ENCODE measurements around the gene ELMO1.
"Not testable (repeated sequence)": the region's sequence is repeated elsewhere in the genome, so short reads cannot be mapped to it uniquely, and the experiment has no call there.

The ELMO1 gene

GRCh38 chr7:36999626-37000485, 448.8 kb downstream of the ELMO1 start:
- DNase-seq, result no peak

- DNase-seq, result no peak
These were observed 452.9 kb downstream of the ELMO1 start for GRCh38 chr7:36995776-36996175.

DNA sequence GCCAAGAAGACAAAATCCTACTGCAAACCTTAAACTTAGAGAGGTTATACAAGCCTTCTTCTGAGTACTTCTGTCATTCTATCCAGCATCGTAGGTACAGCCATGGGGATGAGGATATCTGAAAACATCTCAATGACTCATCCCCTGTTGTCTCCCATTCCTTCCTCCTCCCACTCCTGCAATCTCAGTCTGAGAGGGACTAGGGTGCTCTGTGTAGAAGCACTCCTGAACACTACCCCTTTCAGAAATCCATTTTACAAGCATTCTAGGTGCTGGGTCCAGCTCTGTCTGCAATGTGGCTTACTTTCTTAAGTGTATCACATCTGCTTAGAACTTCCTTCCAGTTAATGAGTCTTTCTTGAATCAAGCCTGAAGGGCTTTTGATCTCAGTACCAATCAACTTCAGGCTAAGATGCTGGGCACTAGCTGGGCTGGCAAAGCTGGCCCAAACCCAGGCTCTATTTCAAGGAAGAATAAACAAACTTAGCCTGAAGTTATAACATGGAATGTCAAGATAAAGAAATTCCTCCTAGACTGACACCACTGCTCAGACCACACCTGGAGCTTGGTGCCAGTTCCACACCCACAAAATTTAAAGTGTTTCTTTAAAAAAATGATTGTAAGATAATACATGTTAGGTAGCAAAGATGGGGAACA, 454.1 kb downstream of the ELMO1 start:
- no peak for DNase-seq

- peak; percentile 57 for DNase-seq
These were observed 461.5 kb downstream of the ELMO1 start for GRCh38 chr7:36986948-36987724.

DNA sequence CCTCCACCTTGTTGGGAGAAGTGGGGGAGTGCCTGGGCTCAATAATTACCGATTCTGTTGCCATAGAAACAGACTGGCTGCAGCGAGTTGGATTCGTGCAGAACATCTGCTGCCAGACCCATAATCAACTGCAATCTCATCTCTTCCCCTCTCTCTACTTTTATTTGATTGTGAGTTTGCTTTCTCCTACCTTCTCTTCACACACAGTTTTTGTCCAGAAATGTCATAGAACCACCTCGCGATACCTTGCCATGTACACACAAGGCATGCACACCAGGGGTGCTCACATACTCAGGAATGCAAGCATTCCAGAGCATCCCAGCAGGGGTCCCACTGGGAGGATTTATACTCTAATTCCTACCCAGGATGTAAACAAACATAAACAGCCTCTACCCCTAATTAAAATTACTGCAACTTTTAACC, 462.1 kb downstream of the ELMO1 start:
- no peak for DNase-seq

- no peak for DNase-seq
These were observed 462.7 kb downstream of the ELMO1 start for GRCh38 chr7:36985866-36986400.

DNA sequence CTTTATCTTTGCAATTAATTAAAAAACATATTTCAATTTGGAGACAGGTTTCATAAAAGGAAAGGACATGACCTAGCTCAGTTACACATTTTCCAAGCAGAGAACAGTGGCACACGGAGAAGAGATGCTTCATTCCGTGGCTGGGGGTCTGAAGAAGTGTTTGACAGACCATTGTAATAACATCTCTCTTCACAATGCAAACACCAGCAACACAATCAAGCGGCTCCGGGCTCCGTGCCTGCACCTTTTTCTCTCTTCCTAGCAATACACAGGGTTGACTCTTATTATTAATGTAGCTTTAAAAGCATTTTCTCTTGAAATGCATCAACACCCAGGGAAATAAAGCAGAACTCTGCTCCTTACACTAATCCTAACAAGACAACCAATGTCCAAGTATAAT, 463.3 kb downstream of the ELMO1 start:
- DNase-seq, result no peak

DNA sequence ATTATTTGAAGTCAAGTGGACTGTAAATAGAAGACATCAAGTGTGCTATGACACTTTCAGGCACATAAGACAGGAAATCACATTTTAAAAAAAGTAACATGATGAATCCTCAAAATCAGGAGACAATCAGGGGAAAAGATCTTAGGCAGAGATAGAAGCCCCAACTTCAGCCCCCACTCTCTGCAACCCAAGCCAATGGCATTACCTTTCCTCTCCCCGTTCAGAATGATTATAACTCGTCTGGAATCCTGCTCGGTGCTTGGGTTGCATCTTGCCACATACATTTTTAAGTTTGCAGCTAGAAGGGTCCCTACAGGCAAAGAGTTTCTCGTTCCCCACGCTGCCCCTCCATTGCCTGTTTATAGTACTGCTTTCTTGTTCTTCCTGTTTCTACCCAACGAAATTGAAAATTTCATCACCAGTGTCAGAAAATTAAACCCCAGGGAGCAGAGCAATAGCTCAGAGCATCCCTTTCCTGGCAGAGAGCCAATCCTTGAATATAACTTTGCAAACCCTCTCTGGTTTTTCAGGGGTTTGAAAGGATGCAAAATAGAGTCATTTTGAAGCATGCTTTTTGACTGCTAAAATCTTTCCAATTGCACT, 463.9 kb downstream of the ELMO1 start:
- DNase-seq, result no peak

GRCh38 chr7:36984041-36984521, 464.6 kb downstream of the ELMO1 start:
- DNase-seq, result no peak

GRCh38 chr7:36982766-36983165, 465.9 kb downstream of the ELMO1 start:
- DNase-seq, result no peak

DNA sequence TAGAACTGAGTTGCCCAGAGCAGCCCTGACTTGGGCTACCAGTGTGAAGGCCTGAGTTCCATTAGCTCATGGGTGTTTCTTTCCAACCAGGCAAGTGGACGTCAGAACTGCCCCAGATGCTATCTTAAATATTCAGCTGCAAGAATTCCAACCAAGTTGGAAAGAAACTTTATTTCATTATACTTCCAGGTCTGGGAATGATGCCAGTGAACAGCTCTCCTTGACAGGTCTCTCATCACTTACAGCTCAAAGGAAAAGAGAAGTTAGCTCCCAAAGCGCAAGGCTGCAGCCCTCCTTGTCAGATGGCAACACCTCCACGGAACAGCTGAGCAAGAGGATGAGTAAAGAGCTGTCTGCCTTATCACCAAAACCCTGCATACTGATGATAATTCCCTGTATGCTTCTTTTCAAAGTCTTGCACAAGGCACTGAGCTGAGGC, 468.8 kb downstream of the ELMO1 start:
- DNase-seq, result no peak

DNA sequence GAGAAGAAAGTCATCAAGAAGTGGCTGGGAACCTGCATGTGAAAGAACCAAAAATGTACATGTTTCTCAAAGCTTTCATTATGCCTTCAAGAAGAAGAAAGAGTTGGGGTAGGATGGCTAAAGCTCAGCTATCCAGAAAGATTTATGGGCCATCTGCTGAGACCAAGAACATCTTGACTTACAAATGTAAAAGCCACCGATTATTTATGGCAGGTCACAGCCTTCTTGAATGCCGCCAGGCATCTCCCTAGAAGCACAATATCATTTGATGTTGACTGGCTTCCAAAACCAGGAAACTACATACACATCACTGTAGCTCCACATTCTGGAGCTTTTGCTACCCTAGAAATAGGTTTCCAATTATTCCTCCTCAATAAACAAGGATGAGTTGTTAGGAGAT, 470.2 kb downstream of the ELMO1 start:
- DNase-seq, result no peak

DNA sequence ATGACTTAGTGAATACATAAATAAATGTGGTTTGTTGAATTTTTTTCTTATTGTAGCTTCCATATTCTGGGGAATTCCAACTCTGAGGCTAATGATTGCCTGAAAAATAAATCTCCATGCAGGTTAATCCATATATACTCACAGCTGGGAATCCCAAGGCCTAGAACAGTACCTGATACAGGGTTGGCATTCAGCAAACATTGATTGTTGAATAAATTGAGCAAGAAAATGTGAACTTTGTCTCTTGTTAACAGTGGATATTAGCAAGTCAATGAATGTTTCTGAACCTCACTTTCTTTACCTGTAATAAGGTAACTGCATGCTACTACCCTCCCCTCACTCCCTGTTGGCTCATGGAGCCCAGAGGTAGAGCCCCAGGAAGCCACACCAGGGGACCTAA, 470.8 kb downstream of the ELMO1 start:
- no peak for DNase-seq

DNA sequence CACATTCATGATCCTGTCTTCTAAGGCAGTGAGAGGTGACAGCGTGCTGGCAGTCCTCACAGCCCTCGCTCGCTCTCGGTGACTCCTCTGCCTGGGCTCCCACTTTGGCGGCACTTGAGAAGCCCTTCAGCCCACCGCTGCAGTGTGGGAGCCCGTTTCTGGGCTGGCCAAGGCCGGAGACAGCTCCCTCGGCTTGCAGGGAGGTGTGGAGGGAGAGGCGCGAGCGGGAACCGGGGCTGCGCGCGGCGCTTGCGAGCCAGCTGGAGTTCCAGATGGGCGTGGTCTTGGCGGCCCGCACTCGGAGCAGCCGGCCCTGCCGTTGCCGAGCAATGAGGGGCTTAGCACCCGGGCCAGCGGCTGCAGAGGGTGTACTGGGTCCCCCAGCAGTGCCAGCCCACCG, 475.1 kb downstream of the ELMO1 start:
- not testable (repeated sequence) for DNase-seq

DNA sequence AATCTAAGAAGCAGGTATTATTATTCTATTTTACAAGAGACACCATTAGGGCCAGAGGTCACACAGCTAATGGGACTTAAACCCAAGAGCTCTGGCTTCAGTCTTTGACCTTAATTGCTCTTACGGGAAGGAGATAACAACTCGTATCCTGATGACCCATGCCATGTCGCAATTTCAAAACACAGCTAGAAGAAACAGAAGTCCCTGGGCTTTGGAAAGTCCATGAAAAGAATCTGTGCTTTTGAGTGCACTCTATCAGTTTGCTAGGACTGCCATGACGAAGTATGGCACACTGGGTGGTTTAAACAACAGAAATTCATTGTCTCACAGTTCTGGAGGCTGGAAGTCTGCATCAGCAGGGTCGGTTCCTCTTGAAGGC, 476.5 kb downstream of the ELMO1 start:
- DNase-seq, result no peak

GRCh38 chr7:36971515-36972139, 477.0 kb downstream of the ELMO1 start:
- DNase-seq, result no peak

DNA sequence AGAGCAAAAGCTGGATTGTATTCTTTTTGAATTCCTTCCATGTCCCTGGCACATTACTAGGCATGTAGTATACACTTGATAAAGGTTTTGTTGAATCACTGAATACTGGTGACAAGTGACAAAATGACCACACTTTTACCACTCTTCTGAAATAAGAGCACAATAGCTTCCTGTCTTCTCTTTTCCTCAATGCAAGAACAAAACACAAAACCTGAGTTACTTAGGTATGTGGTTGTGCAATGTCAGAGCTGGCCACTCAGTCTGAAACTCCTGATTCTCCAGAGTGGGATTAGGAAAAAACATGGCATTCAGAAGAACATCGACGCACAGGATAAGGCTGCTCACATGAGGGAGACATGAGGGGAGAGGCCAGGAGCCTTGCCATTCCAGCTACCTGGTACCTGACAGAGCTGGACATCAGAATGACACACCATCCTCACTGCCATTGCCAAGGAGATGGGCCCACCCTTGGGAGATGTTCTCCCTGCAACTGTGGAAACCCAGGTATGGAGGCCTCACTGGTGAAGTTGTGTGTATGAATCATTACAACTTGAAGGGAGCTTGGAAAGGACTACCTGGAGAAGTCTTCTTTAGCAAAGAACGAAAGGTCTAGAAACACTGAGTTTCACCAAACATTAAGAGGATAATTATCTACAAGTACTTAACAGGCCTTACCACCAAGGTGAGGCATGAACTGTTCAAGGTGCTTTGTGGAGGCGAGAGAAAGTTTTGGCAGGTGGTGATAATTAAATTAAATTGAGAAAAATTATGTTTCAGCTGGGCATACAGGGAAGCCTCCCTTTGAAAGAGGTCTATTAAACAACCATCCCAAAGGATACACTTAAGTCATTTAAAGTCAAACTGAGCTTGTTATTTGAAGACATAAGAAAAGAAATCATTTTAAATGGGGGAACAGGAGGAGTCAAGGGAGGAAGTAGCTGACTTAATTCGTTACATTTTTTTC, 477.8 kb downstream of the ELMO1 start:
- DNase-seq, result no peak

GRCh38 chr7:36969376-36969775, 479.3 kb downstream of the ELMO1 start:
- DNase-seq, result peak; percentile 28

DNA sequence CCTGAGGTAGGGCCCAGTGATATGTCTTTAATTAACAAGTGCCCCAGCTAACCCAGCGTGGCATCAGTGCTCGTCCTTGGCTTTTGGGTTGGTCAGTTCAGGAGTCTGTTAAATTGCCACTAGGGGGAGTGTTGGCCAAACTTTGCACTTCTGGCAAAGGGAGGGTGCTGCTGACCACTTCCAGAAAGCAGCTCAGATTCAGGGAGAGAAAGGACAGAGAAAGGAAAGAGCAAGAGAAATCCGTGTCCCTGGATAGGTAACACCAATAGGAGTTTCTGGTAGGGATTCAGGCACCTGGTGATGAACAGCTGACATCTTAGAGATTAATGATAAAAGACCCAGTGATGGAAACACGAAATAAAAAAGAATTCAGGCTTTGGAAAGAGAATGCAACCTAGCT, 481.3 kb downstream of the ELMO1 start:
- no peak for DNase-seq

GRCh38 chr7:36966636-36967035, 482.0 kb downstream of the ELMO1 start:
- DNase-seq, result no peak

DNA sequence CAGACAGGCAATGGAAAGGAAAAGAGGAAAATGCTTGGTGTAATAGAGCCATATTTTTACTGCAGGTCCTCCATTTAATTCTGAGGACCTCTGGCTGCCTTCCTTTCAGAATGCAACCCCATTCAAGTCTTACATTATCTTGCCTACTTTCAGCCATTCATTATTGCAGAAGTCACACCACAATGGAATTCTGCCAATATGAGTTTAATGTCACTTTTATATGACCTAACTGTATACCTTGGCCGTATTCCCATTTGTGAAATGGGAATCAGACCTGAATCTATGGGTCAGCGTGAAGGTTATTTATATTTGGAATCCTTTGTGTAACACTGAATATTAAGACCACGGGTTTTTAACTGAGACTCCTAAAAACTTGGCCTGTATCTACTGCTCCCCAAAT, 482.6 kb downstream of the ELMO1 start:
- DNase-seq, result no peak

All from activated CD4-positive, alpha-beta T cell treated with anti-CD3 and anti-CD28 coated beads, Interleukin-2, amount 50 U/mL, for 16 hours (primary cell).